GM21367 (cell line): ENCODE data around the gene MYO1D.

Experiments
- ATAC-seq: cut with Tn5 transposase; IDR thresholded peaks from one replicate; pipeline ENCODE4 v1.9.1; 2021; ENCODE audit not compliant: unreplicated experiment

MYO1D gene

GRCh38 chr17:32444301-32445073 lies 432.4 kb downstream of the MYO1D start, which contains the start of gene PSMD11:
Gene PSMD11 (plus strand): TSS chr17:32444510. CDS start chr17:32444524, 14 bp downstream.
- ATAC-seq, result peak; percentile 79

DNA sequence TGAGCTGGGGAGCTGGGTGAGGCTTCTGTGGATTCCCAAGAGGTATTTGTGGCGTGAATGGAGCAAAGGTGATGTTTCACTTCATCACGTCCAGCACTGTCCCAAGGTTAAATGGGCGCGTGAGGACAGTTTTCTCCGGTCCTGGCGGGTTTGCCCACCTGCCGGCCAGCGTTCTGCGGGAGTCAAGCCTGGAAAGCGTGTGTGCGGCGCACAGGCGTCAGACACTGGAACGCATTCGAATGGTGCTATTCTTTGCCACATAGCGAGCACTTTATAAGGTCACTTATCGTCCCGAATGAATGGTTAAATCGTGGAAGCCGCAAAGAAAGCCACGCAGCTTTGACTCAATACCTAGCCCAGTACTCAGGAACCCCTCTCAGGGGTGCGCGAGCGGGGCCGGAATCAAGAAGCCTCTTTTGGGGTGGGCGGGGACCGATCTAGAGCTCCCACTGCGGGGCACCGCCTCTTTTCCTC lies 433.1 kb downstream of the MYO1D start:
- no peak for ATAC-seq
